GM19025 (cell line): ENCODE results near the gene USP28.
"Not testable (repeated sequence)": the region's sequence is repeated elsewhere in the genome, so short reads cannot be mapped to it uniquely, and the experiment has no call there.

Source experiments
- ATAC-seq: cut with Tn5 transposase; IDR thresholded peaks from one replicate; pipeline ENCODE4 v1.9.1; 2021; ENCODE audit warnings: mild to moderate bottlenecking, low read depth, moderate library complexity; ENCODE audit not compliant: unreplicated experiment

The USP28 gene

DNA sequence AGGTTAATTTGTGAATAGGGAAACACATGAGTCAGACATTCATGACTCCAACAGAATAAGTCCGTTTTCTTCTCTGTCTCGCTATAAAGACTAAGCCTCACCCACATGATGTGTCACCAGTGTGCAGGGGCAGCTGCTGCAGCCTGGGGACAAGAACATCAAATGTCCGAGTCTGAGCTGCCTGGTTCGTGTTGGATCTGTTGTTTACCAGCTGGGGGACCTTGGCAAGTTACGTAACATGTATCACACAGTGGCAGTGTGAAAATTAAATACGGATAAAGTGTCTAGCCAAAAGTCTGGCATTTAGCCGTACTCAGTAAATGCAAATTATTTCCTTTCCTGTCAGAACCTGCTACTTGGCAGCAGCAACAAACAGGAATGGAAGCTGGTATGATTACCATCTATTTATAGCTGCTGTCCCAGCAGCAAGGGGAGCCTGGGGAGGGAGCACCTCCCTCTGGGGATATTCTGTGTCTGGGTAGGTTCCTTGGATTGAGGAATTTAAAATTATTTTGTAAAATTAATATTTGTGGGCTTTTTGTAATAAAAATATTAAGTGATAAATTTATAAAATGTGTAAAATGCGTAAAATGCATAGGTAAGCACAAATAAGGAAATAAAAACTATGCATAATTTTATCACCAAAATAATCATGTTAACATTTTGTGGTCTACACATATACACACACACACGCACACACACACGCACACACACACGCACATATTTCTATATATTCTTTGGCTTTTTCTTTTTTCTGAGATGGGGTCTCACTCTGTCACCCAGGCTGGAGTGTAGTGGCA lies 97.1 kb downstream of the USP28 start:
- ATAC-seq = no peak

DNA sequence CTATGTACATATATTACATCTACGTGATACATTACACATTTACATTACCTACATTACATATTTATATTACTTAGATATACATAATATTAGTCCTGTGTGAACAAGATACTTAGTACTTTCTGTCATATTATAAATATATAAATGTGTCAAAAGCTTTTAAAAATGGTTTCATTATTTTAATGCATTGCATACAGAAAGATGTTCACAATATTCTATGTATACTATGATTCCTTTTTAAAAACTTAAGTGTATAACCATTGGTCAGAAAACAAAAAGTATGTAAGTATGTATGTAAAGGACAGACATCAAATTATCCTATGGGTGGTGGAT lies 101.2 kb downstream of the USP28 start:
- ATAC-seq = no peak

DNA sequence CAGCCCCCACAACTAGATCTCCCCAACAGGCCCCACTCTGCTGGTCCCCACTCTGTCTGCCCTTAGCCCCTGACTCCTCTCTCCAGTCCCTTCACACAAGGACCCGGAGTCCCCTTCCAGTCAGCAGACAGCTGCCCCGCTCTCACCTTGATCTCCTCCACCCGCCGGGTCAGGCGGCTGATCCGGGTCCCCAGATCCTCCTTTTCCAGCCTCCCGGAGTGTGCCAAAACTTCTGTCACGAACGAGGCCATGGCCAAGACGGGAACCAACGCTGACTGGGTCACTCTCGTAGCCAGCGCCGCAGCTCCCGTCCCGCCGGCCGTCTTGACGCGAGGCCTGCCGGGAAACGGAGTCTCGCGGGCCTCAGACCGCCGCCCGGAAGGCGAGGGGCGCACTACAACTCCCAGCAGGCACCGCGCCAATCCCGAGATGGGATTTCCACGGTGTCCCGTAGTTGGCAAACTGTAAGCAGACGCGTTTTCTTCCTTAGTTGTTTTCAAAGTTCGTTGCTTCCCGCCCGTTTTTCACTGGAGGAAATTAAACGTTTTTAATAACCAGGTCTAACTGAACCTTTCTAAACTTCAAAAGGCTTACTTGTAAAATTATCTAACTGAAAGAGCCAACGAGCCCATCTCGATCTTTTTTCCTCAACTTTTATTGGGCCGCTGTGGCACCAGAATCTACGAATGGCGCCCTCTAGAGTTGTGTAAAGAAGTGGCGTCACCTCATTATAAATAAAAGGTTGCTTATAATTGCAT lies 101.8 kb downstream of the USP28 start, which contains the start of gene ZW10:
TSS of gene ZW10 (minus strand) at position 277 of the 758 bp plus-strand sequence. CDS start at position 251, 26 bp downstream.
- ATAC-seq = peak; percentile 98

DNA sequence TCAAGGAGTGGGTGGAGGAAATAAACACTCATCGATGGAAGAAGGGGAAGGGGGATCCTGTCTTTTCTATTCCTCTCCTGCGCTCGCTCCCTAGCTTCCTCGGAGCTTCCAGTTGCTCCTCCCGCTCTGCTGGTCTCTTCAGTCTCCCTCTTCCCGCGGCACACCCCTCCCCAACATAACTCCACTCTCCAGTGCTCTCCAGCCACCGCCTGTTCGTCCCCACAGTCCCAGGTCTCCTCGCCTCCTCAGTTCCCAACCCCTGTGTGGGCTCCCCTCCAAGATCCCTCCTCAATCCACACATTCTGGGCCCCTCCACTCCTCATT lies 102.3 kb downstream of the USP28 start:
- ATAC-seq = no peak

DNA sequence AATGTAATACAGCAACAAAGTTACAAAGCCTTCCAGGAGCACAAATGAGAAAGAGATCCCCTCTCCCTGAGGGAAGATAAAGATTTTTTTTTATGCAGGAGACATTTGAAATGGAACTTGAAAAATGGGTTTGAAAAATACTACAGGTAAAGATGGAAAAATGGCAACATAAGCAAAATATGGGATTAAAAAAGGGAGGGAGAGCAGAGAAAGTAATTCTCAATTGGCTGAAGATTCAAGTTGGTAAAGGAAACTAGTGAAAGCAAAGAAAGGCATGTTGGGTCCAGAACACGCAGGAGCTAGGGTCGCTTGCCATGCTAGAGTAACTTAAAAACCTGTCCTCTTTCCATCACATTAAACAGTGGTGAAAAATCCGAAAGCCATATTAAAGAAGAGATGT lies 103.4 kb downstream of the USP28 start:
- ATAC-seq = no peak

DNA sequence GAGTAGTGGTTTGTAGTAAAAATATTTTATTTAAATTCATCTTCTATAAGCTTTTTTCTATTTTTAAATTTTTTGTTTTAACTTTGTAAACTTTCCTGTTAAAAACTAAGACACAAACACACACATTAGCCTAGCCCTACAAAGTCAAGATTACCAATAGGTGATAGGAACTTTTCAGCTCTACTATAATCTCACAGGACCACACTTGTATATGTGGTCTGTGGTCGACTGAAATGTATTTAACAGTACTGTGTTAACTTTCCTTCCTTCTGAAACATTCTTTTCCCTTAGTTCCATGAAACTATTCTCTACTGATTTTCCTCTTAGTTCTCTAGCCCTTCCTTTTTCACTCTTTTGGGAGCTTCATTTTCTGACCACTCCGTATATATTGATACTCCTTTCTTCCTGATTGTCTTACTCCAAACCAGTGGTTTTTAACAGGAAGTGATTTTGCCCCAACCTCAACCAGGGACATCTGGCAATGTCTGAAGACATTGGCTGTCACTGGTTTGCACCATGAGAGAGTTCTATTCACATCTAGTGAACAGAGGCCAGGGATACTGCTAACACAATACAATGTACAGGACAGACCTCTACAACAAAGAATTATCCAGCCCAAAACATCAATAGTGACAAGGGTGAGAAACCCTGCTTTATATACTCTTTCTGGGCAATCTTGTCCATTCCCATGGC lies 110.7 kb downstream of the USP28 start:
- no peak for ATAC-seq

DNA sequence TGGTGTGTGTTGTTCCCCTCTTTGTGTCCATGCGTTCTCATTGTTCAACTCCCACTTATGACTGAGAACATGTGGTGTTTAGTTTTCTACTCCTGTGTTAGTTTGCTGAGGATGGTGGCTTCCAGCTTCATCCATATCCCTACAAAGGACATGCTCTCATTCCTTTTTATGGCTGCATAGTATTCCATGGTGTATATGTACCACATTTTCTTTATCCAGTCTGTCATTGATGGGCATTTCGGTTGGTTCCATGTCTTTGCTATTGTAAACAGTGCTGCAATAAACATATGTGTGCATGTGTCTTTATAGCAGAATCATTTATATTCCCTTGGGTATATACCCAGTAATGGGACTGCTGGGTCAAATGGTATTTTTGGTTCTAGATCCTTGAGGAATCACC lies 112.3 kb downstream of the USP28 start:
- not testable (repeated sequence) for ATAC-seq

DNA sequence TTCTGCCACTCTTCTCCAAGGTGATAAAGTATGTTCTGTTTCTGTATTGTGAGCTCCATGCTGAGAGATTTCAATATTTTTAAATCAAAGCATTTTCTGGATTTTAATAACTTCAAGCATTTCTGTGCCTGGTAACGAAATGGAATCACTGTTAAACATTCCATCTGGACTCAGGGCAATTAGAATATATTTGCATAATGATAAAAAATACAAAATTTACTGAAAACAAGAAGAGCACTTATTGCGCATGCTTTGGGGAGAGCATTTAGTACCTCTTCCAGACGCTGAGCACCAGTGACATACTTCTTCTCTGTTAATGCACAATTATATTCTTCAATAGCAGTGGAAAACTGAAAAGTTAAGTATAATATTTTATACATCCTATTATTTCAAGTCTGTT lies 115.1 kb downstream of the USP28 start:
- no peak for ATAC-seq

DNA sequence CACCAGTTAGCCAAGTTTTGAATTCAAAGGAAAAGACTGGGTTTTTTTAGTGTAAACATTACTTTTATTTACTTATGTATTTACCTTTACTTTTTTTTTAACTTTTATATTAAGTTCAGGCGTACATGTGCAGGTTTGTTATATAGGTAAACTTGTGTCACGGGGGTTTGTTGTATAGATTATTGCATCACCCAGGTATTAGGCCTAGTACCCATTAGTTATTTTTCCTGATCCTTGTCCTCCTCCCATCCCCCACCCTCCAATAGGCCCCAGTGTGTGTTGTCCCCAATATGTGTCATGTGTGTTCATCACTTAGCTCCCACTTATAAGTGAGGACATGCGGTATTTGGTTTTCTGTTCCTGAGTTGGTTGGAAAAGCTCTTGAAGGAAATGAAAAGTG lies 122.4 kb downstream of the USP28 start:
- no peak for ATAC-seq
